HCT116 (cell line): Measurements from ENCODE around the gene CCDC112.

Experiments
- CEBPB ChIP-seq: IDR thresholded peaks from 2 replicates; pipeline ENCODE4 v1.6.1; 2012; ENCODE audit warnings: low read depth
- EZH2 ChIP-seq: fragments of 200-600 bp; sonication (generic); IDR thresholded peaks from 2 replicates; pipeline ENCODE4 v1.6.1; 2017; ENCODE audit warnings: antibody characterized with exemption, mixed run types
- EZH2phosphoT487 ChIP-seq: fragments of 200-600 bp; IDR thresholded peaks from 2 replicates; pipeline ENCODE4 v1.6.1; 2018; ENCODE audit warnings: antibody characterized with exemption, borderline replicate concordance
- POLR2A ChIP-seq: IDR thresholded peaks from 2 replicates; pipeline ENCODE4 v1.7.0; 2011; ENCODE audit warnings: borderline replicate concordance; ENCODE audit not compliant: insufficient read depth, insufficient read length; ENCODE audit errors: extremely low read depth
- RAD21 ChIP-seq: IDR thresholded peaks from 2 replicates; pipeline ENCODE4 v1.6.1; 2012; ENCODE audit warnings: low read depth, mild to moderate bottlenecking
- SIN3A ChIP-seq: IDR thresholded peaks from 2 replicates; pipeline ENCODE4 v1.6.1; 2012; ENCODE audit warnings: low read depth
- SP1 ChIP-seq: IDR thresholded peaks from 2 replicates; pipeline ENCODE4 v1.6.1; 2012; ENCODE audit warnings: low read depth
- TCF7L2 ChIP-seq: IDR thresholded peaks from 2 replicates; pipeline ENCODE4 v1.7.0; 2011; ENCODE audit warnings: borderline replicate concordance, inconsistent platforms; ENCODE audit not compliant: insufficient read depth, insufficient read length; ENCODE audit errors: extremely low read depth
- TF ChIP-seq, protein P1 (sequence below), 3 experiments: fragments of 200-600 bp in 1 of 3; sonication (generic) in 1 of 3; IDR thresholded peaks in 2 of 3; conservative IDR thresholded peaks in 1 of 3; 2 replicates each; pipeline ENCODE4 v1.5.1; 2012 to 2017; ENCODE audit warnings: low read depth in 2 of 3, low read length in 2 of 3, antibody characterized with exemption in 1 of 3, borderline replicate concordance in 1 of 3, control low read depth in 1 of 3, mild to moderate bottlenecking in 1 of 3, mixed read lengths in 1 of 3, mixed run types in 1 of 3, moderate library complexity in 1 of 3; ENCODE audit not compliant: insufficient read depth in 1 of 3
- TF ChIP-seq, protein P2 (sequence below): IDR thresholded peaks from 2 replicates; pipeline ENCODE4 v1.6.1; 2012
- TF ChIP-seq, protein P3 (sequence below): IDR thresholded peaks from 2 replicates; pipeline ENCODE4 v1.6.1; 2012; ENCODE audit warnings: low read depth
- TF ChIP-seq, protein P4 (sequence below): IDR thresholded peaks from 2 replicates; pipeline ENCODE4 v1.6.1; 2012

DNA sequence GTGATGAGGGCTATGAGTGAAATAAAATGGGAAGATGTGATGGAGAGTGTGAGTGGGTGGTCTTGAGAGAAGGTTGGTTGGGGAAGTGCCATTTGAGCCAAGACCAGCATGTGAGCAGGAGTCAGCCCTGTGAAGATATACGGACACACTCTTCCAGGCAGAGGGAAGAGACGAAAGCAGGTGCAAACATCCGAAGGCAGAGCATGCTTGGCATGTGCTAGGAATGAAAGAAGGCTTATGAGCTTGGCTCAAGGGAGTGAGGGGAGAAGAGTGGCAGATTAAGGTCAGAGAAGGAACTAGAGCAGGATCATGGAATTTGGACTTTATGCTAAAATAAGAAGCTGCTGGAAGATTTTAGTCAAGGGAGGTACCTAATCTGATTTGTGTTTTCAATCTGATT, 23.6 kb upstream of the CCDC112 start:
- TF ChIP-seq POLR2A (no peak), TCF7L2 (no peak), SP1 (no peak), EZH2 (no peak), EZH2phosphoT487 (no peak), RAD21 (no peak), CEBPB (no peak), SIN3A (no peak)
- TF ChIP-seq, protein P1, sequence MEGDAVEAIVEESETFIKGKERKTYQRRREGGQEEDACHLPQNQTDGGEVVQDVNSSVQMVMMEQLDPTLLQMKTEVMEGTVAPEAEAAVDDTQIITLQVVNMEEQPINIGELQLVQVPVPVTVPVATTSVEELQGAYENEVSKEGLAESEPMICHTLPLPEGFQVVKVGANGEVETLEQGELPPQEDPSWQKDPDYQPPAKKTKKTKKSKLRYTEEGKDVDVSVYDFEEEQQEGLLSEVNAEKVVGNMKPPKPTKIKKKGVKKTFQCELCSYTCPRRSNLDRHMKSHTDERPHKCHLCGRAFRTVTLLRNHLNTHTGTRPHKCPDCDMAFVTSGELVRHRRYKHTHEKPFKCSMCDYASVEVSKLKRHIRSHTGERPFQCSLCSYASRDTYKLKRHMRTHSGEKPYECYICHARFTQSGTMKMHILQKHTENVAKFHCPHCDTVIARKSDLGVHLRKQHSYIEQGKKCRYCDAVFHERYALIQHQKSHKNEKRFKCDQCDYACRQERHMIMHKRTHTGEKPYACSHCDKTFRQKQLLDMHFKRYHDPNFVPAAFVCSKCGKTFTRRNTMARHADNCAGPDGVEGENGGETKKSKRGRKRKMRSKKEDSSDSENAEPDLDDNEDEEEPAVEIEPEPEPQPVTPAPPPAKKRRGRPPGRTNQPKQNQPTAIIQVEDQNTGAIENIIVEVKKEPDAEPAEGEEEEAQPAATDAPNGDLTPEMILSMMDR (IDR thresholded peaks at IDR 0.05 in 2 of 3, conservative IDR thresholded peaks at IDR 0.05 in 1 of 3; ENCODE audit: borderline replicate concordance in 1 of 3, insufficient read depth in 1 of 3, low read depth in 2 of 3, low read length in 2 of 3): no peak
- TF ChIP-seq, protein P2, sequence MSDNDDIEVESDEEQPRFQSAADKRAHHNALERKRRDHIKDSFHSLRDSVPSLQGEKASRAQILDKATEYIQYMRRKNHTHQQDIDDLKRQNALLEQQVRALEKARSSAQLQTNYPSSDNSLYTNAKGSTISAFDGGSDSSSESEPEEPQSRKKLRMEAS: no peak
- TF ChIP-seq, protein P3, sequence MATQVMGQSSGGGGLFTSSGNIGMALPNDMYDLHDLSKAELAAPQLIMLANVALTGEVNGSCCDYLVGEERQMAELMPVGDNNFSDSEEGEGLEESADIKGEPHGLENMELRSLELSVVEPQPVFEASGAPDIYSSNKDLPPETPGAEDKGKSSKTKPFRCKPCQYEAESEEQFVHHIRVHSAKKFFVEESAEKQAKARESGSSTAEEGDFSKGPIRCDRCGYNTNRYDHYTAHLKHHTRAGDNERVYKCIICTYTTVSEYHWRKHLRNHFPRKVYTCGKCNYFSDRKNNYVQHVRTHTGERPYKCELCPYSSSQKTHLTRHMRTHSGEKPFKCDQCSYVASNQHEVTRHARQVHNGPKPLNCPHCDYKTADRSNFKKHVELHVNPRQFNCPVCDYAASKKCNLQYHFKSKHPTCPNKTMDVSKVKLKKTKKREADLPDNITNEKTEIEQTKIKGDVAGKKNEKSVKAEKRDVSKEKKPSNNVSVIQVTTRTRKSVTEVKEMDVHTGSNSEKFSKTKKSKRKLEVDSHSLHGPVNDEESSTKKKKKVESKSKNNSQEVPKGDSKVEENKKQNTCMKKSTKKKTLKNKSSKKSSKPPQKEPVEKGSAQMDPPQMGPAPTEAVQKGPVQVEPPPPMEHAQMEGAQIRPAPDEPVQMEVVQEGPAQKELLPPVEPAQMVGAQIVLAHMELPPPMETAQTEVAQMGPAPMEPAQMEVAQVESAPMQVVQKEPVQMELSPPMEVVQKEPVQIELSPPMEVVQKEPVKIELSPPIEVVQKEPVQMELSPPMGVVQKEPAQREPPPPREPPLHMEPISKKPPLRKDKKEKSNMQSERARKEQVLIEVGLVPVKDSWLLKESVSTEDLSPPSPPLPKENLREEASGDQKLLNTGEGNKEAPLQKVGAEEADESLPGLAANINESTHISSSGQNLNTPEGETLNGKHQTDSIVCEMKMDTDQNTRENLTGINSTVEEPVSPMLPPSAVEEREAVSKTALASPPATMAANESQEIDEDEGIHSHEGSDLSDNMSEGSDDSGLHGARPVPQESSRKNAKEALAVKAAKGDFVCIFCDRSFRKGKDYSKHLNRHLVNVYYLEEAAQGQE: no peak
- TF ChIP-seq, protein P4, sequence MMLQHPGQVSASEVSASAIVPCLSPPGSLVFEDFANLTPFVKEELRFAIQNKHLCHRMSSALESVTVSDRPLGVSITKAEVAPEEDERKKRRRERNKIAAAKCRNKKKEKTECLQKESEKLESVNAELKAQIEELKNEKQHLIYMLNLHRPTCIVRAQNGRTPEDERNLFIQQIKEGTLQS: no peak
